Thyroid gland (tissue), 4 donors: ENCODE results near the gene ETFB.

ENCODE experiments used
- CTCF ChIP-seq, 6 experiments: fragments of 200-600 bp in 3 of 6; fragments of 450-650 bp in 3 of 6; sonication (generic) in 3 of 6; IDR thresholded peaks; one replicate each; pipeline ENCODE4 v1.5.1; 2016 to 2019; ENCODE audit warnings: antibody characterized with exemption in 6 of 6, mild to moderate bottlenecking in 2 of 6, inconsistent platforms in 1 of 6, moderate library complexity in 1 of 6
- POLR2A ChIP-seq, 2 donors: fragments of 450-650 bp; IDR thresholded peaks; one replicate each; pipeline ENCODE4 v1.6.1; 2017; ENCODE audit warnings: antibody characterized with exemption in 2 of 2, mild to moderate bottlenecking in 2 of 2, moderate library complexity in 1 of 2

DNA sequence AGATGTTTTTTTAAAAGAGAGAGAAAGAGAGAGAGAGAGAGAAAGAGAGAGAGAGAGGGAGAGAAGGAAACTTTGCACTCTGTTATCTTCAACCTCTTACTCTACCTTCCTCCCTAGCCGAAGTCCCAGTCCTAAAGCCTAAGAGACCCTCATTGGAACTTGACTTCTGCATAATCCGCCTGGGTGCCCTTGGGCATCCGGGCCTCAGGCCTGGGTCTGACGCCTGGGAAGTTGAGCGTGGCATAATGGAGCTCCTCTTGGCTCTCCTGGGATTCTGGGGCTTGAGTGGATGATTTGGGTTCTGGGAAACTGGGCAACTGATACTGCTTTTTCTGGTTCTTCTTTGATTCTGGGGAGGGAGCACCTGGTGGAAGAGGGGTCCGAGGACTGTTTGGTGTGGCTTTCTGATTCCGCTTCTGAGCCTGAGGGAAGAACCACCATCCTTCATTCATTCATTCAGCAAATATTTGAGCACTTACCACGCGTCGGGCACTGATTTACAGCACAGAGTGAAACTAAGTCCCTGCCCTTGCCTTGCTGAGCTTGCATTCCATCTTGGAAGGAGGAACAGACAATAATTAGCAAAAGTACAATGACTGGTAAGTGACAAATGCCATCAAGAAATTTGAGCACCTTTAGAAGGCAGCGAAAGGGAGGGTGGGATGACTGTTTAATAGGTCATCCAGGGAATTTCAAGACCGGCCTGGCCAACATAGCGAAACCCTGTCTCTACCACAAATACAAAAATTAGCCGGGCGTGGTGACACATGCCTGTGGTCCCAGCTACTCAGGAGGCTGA, 45.0 kb upstream of the ETFB start:
- no peak for TF ChIP-seq CTCF (IDR thresholded peaks at IDR 0.05)
- TF ChIP-seq POLR2A (IDR thresholded peaks at IDR 0.05): no peak
